Left lobe of liver (tissue), 2 donors: ENCODE data around the gene PRDM16. TPM values are rescaled to one million over a fixed set of nuclear protein-coding genes. Genes with fewer than 3 reads are reported as not detected.
"Not testable (repeated sequence)": the region's sequence is repeated elsewhere in the genome, so short reads cannot be mapped to it uniquely, and the experiment has no call there.

Experiments
- ATAC-seq: fragments of 200-7000 bp; cut with Tn5 transposase; one replicate; pipeline ENCODE4 v1.9.1; 2020; ENCODE audit warnings: mild to moderate bottlenecking, moderate library complexity
- DNase-seq: peaks from one replicate; pipeline ENCODE4 v3.0.0-alpha.2; 2020; ENCODE audit warnings: low spot score
- total RNA-seq: library from RNA; stranded (reverse); gene quantifications from one replicate; pipeline ENCODE4 v1.2.1, GENCODE V29; 2021
- donor health status: DM: no; HTN: no; CAD: no; lungs with moderate emphysema.
- donor health status: DM: no; HTN: yes; CAD: no.

Gene PRDM16
- total RNA-seq, 1 donor from 2014 or later: 0.43 TPM

- no peak for DNase-seq
- no peak for ATAC-seq
Measured at GRCh38 chr1:3155926-3156220, 86.9 kb downstream of the PRDM16 start.

DNA sequence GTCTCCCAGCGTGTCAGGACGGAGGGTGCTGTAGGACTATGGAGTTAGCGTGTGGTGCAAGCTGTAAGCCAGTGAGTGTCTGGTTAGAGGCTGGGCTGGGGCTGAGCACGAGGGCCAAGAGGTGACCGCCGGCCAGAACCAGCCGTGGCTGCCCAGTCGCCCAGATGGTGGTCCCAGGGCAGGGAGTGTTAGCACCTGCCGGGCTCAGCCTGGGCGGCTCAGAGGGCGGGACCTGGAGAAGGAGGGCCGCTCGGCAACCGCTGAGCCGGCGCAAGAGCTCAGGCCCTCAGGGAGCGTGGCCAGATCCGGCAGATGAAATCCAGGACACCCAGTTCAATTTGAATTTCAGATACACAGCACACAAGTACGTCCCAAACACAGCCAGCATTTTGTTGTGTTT, 87.9 kb downstream of the PRDM16 start:
- no peak for ATAC-seq

GRCh38 chr1:3158347-3158746, 89.3 kb downstream of the PRDM16 start:
- DNase-seq (no peak), ATAC-seq (no peak)

More for the DNA sequence above, 87.9 kb downstream of the PRDM16 start:
- DNase-seq: no peak

DNA sequence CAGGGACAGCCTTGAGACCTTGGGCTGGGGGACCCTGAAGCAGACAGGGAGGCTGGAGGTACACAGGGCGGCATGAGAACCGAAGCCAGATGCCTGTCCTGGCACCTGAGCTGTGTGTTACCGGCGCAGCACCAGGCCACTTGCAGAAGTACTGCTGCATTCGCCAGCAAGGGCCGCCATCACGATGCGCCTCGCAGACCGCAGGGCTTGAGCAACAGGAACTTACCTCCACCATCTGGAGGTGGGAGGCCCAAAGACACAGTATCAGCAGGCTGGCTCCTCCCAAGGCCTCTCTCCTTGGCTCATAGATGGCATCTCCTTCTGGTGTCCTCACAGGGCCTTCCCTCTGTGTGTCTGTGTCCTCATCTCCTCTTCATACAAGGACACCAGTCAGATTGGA, 90.1 kb downstream of the PRDM16 start:
- DNase-seq: no peak
- ATAC-seq: no peak

GRCh38 chr1:3159996-3160395, 91.0 kb downstream of the PRDM16 start:
- ATAC-seq (no peak), DNase-seq (no peak)

DNA sequence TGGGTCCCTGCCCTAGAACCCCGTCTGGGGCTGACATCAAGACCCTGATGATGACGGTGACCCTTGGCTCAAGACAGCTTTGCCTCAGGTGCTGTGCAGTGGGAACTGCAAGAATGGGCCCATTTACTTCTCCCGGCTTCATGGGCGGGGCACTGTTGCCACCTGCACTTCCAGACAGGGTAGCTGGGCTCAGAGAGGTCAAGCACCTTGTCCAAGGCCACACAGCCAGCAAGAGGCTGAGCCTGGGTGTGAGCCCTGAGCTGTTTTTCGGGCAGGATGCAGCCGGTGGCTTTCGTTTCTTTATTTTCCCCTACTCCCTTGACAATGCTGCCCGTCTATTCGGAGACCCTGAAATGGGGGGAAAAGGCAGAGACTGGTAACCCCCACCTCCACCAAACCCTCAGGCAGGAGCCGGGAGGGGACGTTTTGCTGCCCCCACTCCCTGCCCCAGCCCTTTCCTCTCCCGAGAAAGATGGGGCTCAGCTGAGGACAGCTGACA, 91.7 kb downstream of the PRDM16 start:
- ATAC-seq: no peak

GRCh38 chr1:3161176-3161840, 92.3 kb downstream of the PRDM16 start:
- no peak for ATAC-seq
- no peak for DNase-seq

More for the DNA sequence above, 91.7 kb downstream of the PRDM16 start:
- no peak for DNase-seq

- DNase-seq: no peak
- no peak for ATAC-seq
Measured at GRCh38 chr1:3162322-3162882, 93.4 kb downstream of the PRDM16 start.

- ATAC-seq (no peak), DNase-seq (no peak)
Measured at GRCh38 chr1:3163356-3163755, 94.4 kb downstream of the PRDM16 start.

DNA sequence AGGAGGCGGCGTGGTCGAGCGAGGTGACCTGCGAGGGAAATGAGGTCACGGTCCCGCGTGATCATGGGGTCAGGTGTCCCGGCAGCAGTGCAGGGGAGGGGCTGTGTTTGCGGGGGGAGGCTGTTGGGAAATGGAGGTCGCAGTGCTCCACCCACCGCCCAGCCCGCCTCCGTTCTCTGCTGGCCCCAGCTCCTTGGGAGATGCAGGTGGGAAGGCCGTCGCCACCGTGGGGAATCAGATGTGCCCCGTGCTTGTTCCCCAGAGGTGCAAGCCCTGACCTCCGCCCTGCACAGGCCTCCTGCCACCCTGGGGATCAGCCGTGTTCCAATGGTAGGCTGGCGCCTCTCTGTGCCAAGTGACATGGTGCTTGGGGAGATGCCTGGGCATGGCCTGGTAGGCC, 95.7 kb downstream of the PRDM16 start:
- ATAC-seq (no peak), DNase-seq (no peak)

DNA sequence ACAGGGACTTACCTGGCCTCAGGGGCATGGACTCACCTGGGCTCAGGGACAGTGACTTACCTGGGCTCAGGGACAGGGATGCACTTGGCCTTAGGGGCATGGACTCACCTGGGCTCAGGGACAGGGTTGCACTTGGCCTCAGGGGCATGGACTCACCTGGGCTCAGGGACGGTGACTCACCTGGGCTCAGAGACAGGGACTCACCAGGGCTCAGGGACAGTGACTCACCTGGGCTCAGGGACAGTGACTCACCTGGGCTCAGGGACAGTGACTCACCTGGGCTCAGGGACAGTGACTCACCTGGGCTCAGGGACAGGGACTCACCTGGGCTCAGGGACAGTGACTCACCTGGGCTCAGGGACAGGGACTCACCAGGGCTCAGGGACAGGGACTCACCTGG, 96.2 kb downstream of the PRDM16 start:
- ATAC-seq, DNase-seq: not testable (repeated sequence)

GRCh38 chr1:3166206-3166918, 97.4 kb downstream of the PRDM16 start:
- ATAC-seq (no peak), DNase-seq (no peak)

- ATAC-seq (no peak), DNase-seq (no peak)
Measured at GRCh38 chr1:3167255-3167654, 98.3 kb downstream of the PRDM16 start.

DNA sequence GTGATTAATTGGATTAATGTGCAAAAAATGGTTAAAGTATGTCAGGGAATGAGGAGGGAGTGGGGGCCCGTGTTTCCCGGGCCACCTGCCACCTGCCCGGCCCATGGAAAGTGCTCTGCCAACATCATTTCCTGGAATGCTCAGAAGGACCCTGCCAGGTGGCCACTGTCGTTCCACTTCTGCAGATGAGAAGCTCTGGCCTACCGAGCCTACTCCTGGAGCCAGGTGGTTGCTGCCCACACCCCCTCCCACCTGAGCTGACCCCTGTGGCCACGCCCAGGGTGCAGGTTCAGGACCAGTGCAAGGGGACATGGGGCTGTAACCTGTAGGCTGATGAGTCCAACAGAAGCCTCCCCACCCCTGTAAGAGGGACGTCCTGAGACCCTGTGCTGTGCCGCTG, 99.7 kb downstream of the PRDM16 start:
- ATAC-seq (no peak), DNase-seq (no peak)

DNA sequence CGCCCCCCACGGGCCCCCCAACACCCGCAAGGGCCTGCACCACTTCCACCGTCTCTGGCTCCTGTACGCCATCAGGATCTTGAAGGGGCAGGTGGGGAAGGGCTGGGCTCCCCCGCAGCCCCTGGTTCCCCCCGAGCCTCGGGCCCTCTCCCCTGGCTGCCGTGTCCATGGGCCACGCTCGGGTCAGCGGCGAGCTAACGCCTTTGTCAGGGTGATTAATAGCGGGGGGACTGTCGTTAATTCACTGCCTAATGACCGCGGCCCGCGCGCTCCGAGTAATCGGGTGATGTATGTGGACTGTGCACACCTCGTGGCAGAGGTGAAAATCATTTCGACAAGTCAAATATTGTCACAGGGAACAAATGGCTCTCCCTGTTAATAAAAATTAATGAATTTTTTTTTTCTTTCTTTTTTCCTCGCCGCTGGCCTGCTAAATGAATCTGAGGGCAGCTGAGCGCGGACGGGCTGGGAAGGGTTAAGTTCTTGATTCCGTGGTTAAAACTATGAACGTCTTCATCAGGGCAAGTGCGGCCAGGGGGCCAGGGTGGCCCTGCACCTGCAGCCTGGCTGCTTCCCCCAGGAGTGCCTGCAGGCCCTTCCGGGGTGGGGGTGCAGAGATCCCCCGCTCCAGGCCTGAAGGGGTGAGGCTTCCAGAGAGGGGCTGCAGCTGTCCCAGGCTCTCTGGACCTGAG, 100.8 kb downstream of the PRDM16 start:
- no peak for ATAC-seq
- DNase-seq: no peak

DNA sequence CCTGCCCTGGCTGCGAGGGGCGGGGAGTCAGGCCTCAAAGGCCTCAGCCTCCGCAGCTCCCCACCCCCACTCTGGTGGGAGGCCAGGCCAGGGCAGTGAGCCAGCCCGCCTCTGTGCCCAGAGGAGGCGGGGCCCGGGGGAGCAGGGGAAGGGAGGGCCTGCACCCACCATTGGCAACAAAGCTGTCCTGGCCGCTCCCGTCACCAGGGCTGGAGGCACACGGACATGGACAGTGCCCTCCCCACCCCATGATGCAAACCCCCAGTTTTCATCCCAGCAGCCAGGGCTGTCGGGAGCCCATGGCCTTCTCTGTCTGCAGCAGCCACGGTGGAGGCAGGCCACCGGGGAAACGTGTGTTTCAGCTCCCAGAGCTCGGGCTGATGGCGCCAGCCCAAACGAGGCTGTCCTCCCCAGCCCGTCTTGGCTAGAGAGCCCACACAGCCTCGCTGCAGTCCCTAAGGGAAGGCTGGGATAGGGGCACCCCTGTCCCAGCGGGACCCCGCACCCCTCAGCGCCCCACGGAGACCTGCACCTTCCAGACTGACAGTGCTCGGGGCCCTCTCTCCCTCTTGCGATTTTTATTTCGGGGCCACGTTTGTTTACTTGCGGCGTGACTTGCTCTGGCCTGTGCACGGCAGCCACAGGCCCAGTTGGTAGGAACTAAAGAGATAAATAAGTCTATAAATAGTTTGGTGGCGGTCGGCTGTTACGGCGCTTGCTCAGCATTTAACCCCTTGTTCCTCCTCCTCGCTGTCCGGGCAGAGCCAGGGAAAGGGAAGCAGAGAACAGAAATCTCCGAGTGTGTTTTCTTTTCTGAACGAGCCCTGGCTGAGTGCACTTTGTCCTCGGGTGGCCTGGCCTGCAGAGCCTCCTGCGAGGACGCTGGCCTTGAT, 101.8 kb downstream of the PRDM16 start:
- ATAC-seq: peak; percentile 88
- DNase-seq: peak; percentile 85

GRCh38 chr1:3171761-3172160, 102.8 kb downstream of the PRDM16 start:
- DNase-seq (no peak), ATAC-seq (no peak)

GRCh38 chr1:3172431-3173380, 103.7 kb downstream of the PRDM16 start:
- ATAC-seq: no peak
- DNase-seq: no peak

- no peak for DNase-seq
- ATAC-seq: no peak
Measured at GRCh38 chr1:3173381-3173980, 104.5 kb downstream of the PRDM16 start.
